GM18907 (cell line): Measurements from ENCODE around the gene KIF14.

Experiments
- ATAC-seq: cut with Tn5 transposase; IDR thresholded peaks from one replicate; pipeline ENCODE4 v1.9.1; 2021; ENCODE audit warnings: mild to moderate bottlenecking, moderate library complexity; ENCODE audit not compliant: unreplicated experiment

KIF14 gene, protein sequence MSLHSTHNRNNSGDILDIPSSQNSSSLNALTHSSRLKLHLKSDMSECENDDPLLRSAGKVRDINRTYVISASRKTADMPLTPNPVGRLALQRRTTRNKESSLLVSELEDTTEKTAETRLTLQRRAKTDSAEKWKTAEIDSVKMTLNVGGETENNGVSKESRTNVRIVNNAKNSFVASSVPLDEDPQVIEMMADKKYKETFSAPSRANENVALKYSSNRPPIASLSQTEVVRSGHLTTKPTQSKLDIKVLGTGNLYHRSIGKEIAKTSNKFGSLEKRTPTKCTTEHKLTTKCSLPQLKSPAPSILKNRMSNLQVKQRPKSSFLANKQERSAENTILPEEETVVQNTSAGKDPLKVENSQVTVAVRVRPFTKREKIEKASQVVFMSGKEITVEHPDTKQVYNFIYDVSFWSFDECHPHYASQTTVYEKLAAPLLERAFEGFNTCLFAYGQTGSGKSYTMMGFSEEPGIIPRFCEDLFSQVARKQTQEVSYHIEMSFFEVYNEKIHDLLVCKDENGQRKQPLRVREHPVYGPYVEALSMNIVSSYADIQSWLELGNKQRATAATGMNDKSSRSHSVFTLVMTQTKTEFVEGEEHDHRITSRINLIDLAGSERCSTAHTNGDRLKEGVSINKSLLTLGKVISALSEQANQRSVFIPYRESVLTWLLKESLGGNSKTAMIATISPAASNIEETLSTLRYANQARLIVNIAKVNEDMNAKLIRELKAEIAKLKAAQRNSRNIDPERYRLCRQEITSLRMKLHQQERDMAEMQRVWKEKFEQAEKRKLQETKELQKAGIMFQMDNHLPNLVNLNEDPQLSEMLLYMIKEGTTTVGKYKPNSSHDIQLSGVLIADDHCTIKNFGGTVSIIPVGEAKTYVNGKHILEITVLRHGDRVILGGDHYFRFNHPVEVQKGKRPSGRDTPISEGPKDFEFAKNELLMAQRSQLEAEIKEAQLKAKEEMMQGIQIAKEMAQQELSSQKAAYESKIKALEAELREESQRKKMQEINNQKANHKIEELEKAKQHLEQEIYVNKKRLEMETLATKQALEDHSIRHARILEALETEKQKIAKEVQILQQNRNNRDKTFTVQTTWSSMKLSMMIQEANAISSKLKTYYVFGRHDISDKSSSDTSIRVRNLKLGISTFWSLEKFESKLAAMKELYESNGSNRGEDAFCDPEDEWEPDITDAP (N-terminal part only)

DNA sequence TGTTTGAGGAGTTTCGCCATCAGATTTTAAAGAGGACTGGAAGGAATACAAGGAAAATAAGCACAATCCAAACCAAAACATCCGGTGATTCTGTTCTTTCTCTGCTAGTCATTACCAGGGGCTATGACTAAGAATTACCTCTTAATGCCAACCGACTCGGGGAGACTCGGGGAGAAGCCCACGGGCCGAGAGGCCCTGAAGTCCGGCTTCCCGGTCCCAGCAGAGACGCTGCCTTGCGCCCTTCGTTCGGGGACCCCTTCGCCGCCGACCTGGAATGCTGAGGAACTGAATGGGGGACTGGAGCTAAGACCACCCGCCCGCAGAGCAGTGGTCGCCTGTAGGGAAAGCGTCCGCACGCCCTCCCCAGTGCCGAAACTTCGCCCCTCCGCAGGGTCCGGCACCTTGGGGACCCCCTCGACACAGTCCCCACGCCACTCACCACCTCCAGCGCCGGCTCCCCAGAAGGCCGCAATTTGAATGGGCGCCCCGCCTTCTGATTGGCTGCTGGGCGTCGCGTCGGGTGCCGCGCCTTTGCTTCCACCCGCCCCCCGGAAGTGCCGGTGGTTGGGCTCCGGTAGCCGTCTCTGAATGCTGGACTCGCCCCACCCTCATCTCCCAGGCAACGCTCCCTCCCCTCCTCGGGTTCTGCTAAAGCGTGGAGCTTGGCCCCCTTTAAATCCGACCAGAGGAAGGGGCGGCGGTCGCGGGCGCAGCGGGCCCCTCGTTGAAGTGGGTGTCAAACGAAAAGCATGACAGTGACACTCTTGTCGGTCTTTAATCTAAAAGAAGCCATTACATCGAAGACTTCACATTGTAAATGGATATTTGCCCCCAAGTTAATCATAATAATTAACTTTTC lies at the start of gene KIF14:
Gene KIF14 (minus strand): TSS at position 479 of the 859 bp plus-strand sequence. CDS start 2,028 bp downstream, outside the sequence.
- peak; percentile 90 for ATAC-seq

DNA sequence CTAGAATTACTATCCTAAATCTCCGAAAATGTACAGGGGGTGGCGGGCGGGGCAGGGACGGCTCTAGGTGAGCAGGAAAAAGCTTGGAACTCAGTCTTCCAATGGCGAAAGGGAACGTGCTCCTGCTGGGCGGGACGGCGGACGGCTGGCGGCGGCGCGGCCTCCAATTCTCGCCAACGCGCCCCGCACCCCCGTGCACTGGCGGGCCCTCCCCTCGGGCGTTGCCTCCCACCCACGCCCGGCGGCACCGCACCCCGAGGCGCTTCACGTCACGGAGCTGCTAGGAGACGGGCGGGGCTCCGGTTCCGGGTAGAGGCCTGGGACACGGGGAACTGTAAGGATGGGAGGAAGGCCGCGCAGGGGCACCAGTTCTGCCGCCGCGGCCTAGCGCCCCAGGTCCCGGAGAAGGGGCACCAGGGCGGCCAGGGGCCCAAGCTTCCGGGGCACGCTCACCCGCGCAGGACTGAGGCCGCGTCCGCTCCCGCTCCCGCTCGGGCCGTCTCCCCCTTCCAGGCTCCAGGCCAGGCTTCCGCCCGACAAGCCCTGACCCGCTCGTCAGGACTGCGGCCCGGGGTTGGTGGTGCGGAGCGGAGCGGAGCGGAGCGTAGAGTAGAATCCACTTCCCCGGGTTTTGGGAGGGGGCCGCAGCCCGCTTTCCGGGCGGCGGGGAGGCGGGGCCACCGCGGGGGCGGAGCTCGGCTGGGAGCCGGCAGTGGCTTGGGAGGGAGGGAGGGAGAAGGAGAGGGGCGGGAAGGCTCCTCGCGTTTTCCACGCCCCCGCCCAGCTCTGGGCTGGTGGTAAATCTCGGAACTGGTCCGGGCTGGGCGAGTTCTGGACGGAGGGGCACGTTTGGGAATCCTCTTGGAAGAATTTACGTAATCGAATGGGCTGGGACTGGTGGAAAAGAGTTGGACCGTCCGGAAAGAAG lies 49.0 kb upstream of the KIF14 start, which contains the start of gene DDX59:
Gene DDX59 (minus strand): TSS at position 594 of the 928 bp plus-strand sequence. CDS start 3,167 bp downstream, outside the sequence.
- ATAC-seq, result peak; percentile 92

DNA sequence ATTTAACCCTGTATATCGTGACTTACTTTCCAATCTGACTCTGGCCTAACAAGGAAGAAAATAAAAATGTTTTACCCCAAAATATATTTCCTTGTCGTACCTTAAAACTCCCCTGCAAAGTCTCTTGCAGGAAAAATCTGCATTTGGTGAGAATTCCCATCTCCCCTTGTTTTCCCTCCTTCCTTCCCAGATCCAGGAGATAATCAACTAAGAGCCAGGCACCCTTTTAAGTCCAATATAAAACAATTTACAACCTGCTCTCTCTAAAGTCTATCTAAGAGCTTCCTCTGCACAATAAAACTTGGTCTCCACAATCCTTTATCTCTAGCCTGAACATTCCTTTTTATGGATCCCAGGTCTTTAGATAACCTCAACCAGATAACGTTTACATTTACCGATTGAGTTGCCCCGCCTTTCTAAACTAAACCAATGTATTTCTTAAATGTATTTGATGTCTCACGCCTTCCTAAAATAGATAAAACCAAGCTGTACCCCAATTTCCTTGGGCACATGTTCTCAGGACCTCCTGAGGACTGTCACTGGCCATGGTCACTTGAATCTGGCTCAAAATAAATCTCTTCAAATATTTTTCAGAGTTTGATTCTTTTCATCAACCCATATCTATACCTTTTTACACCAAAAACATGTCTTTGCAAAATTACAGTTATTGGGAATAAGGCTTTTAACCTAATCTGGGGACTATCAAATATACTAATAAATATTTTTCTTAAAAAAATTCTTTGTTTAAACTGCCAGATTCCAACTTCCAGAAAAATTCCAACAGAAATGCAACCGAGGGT lies 48.2 kb upstream of the KIF14 start:
- no peak for ATAC-seq

DNA sequence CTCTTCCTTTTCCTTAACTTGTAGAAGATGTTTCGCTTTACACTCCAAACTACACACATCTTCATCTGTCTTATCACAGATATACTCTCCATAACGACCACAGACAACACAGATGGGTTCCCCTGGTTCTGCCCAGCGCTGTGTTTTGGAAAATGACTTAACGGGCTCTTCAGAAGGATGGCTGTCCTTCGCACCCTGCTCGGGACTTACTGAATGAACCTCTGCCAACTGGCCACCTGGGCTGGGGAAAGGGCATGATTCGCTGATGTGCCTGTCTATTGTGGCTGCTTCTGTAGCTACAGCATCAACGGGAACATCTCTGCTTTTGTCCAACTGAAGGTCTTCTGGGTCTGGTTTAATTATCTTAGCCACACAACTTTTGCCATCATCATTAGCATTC lies 45.8 kb upstream of the KIF14 start:
- ATAC-seq, result no peak

DNA sequence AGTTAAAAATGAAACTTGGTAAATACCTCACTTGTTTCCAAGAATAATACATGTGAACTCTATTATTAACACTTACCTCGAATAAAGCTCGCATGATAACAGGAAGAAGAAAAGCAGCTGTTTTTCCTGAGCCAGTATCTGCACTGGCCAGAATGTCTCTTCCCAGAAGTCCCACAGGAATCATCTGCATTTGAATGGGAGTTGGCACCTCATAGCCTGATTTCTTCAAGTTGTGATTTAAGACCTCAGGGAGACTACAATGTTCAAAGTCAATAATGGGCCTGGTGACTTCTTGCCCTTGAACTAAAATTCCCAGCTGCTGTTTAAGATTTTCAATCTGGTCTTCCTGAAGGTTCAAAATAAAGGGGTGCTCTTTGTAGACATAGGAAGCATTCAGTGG lies 45.3 kb upstream of the KIF14 start:
- no peak for ATAC-seq

DNA sequence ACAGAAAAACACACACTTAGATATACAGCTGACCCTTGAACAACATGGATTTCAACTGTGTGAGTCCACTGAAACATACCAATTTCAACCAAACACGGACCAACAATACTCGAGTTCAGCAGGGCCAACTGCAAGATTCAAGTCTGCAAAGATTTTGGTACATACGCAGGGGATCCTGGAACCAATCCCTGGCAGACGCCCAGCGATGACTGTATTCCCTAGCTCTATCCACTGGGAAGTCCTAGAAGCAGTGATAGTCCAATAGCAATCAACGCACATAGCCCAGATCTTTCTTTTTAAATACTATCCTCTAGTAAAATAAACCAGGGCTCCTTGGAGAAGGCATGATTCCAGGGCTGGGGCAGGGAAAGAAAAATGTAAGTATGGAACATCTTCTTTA lies 40.2 kb upstream of the KIF14 start:
- ATAC-seq, result no peak

DNA sequence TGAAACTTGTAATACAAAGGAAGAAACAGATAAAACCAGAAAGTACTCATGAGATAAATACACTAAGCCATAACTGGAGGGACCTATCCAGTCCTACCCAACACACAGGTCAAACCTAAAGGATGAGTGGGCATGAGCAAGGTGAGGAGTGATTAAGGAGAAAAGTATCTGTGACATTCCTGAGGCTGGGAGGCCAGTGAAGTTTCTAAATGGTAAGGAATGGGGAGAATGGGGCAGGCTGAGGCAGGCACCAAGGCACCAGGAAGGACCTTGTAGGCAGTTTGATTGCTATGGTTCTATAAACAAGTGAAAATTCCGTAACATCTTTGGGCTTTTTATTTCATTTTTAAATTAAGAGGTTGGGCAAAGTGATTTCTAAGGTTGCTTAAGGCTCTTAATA lies 38.7 kb upstream of the KIF14 start:
- ATAC-seq, result no peak

DNA sequence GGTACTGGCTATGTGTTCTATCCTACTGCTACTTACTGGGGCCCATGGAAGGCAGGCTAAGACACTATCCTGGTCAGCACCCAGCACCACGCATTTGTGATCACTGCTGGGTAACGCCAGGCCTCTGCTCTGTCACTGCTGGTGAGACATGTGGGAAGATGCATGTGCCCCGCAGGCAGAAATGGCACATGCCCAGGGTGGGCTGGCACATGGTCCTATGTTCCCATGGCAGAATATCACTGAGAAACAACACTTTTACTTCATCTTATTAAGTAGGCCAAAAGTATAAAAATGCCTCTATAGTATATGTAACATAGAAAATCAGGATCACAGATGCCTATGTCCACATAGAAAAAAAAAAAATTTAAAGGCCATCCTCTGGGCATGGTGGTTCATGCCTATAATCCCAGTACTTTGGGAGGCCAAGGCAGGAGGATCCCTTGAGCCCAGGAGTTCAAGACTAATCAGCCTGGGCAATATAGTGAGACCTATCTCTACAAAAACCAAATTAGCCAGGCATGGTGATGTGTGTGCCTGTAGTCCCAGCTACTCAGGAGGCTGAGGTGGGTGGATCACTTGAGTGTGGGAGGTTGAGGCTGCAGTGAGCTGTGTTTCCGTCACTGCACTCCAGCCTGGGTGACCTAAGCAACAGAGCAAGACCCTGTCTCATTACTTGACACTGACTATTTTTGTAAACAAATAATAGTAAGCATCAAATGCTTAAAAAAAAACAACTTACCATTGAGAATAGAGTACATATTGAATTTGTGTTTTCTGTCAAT lies 37.7 kb upstream of the KIF14 start:
- no peak for ATAC-seq

DNA sequence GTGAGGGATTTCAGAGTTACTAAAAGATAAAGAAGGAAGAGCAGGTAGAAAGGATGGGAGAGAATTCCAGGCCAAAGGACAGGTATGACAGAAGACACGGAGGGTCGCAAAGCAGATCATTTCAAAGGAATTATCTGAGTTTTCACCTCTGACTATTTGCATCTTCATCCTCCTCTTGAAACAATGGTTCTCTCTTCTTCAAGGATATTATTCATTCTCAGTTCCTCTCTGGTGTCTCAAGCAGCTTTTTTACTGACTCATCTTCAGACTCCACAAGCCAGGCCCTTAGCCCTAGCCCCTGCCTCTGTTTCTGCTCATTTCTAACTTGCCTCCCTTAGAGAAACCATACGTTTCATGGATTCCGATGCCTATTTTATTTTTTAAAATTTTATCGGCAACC lies 34.1 kb upstream of the KIF14 start:
- peak; percentile 94 for ATAC-seq

DNA sequence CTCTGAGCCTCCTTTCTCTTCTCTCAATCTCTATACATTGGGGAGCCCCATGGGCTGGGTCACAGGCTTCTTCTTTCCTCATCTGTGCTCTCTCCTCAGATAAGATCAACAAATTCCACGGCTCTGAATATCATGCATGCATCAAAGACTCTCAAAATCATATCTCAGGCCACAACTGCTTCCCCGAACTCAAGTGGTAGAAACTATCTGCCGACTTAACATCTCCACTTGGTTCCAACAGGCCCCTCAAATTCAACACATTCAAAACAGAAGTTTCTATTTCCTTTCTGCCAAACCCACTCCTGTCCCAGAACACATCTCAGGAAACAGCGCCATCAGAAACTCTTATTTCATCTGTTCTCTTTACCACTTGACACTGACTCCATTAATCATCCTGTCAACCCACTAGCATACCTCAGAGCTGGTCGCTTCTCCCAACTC lies 32.5 kb upstream of the KIF14 start:
- ATAC-seq, result peak; percentile 39

DNA sequence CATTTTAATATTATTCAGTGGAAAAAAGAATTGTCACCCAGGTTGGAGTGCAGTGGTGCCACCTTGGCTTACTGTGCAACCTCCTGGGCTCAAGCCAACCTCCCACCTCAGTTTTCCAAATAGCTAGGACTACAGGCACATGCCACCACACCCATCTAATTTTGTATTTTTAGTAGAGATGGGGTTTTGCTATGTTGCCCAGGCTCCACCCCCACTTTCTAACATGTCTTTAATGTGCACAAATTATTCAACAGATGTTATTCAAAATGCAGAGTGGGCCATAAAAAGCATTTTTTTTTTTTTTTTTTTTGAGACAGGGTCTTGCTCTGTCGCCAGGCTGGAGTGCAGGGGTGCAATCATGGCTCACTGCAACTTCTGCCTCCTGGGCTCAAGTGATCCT lies 31.8 kb upstream of the KIF14 start:
- ATAC-seq, result no peak

DNA sequence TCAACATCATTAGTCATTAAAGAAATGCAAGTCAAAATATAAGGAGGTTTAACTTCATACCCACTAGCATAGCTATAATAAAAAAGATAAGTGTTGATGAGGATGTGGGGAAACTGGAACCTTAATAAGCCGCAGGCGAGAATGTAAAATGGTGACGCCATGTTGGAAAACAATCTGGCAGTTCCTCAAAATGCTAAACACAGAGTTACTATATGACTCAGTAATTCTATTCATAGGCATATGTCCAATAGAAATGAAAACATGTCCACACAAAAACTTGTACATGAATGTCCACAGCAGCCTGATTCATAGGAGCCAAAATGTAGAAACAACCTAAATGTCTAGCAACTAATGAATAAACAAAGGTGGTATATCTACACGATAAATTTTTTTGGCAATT lies 26.0 kb upstream of the KIF14 start:
- ATAC-seq, result no peak

DNA sequence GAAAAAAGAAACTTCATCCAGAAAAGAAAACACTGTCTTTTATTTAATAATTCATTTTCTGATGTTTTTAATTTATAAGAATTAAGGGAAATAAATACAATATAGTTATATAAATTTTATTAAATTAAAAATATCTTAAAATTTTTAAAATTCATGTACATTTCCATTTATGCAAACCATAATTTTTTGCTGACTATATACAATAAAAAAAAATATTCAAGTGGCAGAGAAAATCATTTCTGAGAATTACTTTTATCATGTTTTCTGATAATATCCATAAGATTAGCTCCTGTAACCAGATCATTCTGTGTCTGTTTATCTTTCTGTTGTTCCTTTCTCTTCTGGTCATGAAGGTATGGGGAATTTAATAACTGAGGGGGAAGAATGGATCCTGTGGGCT lies 23.5 kb upstream of the KIF14 start:
- ATAC-seq, result no peak

DNA sequence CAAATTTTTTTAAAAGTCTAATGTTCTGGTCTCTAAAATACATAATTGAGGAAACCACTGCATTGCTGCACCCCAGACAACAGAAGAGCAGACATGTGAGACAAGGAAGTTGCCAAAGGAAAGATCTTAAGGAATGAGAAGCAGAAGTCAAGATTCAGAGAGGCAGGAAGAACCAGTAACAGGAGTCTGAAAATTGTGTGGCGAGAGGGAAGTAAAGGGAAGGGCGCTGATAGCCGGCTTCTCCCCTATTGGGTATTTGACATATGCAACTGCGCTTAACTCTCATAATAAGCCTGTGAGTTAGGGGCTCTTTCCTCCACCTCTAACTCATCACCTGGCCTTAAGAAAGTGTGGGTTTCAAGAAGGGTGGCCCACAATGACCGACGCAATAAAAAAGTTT lies 21.9 kb upstream of the KIF14 start:
- ATAC-seq, result no peak

DNA sequence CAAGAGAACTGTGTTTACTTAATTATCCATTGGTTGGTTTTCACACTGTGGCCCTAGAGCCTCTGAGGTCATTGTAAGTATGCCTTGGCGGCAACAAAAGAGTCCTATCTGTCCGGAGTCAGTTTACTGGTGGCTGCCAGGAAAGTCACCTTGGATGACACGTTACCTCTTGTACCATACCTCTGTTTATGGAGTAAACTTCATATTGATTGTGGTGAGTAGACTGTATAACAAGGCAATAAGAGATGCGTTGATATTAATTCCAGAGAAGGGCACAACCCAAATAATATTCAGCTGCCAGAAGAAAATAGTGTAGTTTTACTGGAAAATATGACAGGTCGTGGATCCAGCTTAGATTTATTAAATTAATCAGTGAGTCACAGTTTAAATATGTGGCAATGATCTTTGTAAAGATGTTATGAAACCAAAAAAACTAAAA lies 20.4 kb upstream of the KIF14 start:
- ATAC-seq, result no peak

DNA sequence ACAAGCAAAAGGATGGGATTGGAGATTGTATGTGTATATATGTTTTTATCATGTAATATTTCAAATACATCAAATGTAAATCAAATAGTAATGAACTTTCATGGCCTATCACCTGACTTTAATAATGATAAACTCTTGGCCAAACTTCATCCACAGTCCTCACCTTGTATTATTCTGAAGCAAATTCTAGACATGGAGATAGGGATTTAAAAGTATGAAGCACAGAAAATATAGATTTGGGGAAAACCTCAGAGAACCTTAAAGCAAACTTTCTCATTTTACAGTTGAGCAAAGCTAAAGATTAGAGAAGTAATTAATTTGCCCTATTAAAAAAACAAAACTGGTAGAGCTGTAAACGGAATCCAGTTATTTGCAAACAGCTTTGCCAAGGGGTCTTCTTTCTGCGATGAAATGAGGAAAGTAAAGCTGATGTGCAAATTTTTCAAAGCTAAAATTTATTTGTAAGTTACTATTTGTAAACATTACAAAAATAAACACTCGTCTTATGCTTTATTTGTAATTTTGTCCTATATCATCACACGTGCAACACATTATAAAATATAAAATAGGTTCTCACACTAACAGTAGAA lies 19.9 kb upstream of the KIF14 start:
- ATAC-seq, result no peak

DNA sequence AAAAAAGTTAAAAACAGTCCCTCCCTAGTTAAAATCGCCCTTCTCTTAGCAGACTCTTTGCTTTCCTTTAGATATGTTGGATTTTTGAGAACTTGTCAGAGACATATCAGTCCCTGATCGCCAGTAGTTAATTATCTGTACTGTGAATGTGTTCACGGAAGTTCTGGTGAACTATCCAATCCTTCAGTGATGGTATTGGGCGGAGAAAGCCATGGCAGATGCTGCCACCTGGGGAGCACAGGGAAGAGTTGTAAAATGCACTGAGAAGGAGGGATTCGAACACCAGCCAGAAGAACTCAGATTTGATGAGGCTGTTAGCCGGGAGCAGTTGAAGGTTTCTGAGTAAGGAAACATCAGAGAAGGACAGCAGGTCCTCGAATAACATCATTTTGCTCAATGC lies 17.5 kb upstream of the KIF14 start:
- ATAC-seq, result no peak
